ENCODE results near the gene SHLD1.

The SHLD1 gene

DNA sequence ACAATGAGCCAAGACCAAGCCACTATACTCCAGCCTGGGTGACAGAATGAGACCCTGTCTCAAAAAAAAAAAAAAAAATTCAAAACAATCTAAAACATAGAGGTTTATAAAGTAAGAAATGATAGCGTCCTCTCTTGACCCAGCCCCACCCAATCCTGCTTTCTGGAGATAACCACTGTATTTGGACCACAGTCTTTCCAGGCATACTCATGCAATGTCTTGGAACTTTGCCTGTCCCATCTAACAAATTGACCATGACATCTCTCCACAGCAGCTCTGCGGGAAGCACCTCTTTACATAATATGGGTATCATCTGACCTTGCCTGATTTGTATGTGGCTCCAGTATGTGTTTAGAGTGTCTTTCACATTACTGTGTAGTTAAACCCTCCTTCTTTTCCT, 9.1 kb upstream of the SHLD1 start:
- no peak overlapping the region for H4K8ac ChIP-seq (ENCODE audit: low read depth, low read length)
- no peak overlapping the region for H3K27ac ChIP-seq (replicated peaks; ENCODE audit: low read length)
- no peak overlapping the region for H3K23ac ChIP-seq (ENCODE audit: low read depth, low read length, poor library complexity)
- no peak overlapping the region for H3K9ac ChIP-seq (ENCODE audit: low read depth, low read length, poor library complexity)
- H3K79me1 ChIP-seq (ENCODE audit: low read depth, low read length) = no peaks in the 10 kb centered on the region
- H3K4me1 ChIP-seq (ENCODE audit: control insufficient read depth in 2 of 2, insufficient read depth in 1 of 2, low read depth in 1 of 2, low read length in 2 of 2) = peaks cover 0 to 3% of the 10 kb centered on the region in 2 donors
- H3K27me3 ChIP-seq (ENCODE audit: control insufficient read depth in 3 of 3, insufficient read depth in 3 of 3, low read depth in 1 of 3, low read length in 3 of 3) = no peaks in the 10 kb centered on the region
- no peaks in the 10 kb centered on the region for H3K9me3 ChIP-seq (replicated peaks in 1 of 2; ENCODE audit: control insufficient read depth in 2 of 2, insufficient read depth in 1 of 2, low read depth in 1 of 2, low read length in 2 of 2)
- no peak overlapping the region for H2BK12ac ChIP-seq (ENCODE audit: low read length)
- H3K4me3 ChIP-seq (ENCODE audit: low read length in 2 of 2) = no peak overlapping the region
- no peak overlapping the region for H3K4ac ChIP-seq (ENCODE audit: low read length)
- H3K4me2 ChIP-seq (ENCODE audit: insufficient read depth, low read length, poor library complexity, severe bottlenecking) = no peak overlapping the region
- no peaks in the 10 kb centered on the region for H3K36me3 ChIP-seq (replicated peaks in 1 of 2; ENCODE audit: control insufficient read depth in 2 of 2, insufficient read depth in 2 of 2, low read length in 2 of 2)
- H2AK5ac ChIP-seq (ENCODE audit: low read depth, low read length) = no peak overlapping the region
- no peak overlapping the region for H2BK15ac ChIP-seq (ENCODE audit: low read length)
- WGBS, 2 donors (ENCODE audit: extremely low coverage in 2 of 2, insufficient read length in 2 of 2, insufficient replicate concordance in 1 of 2) = no CpG with 5 or more reads among the region's 2 CpGs
- no peak overlapping the region for H4K91ac ChIP-seq (ENCODE audit: low read depth, low read length, poor library complexity)
- H2AFZ ChIP-seq (ENCODE audit: low read length) = no peak overlapping the region
- H2BK5ac ChIP-seq (ENCODE audit: low read length) = no peak overlapping the region
- H3K14ac ChIP-seq (ENCODE audit: low read length) = no peak overlapping the region
- no peak for DNase-seq (ENCODE audit: low spot score)
- H3K18ac ChIP-seq (ENCODE audit: low read length) = no peak overlapping the region
- no peak overlapping the region for H2BK120ac ChIP-seq (ENCODE audit: low read depth, low read length)

DNA sequence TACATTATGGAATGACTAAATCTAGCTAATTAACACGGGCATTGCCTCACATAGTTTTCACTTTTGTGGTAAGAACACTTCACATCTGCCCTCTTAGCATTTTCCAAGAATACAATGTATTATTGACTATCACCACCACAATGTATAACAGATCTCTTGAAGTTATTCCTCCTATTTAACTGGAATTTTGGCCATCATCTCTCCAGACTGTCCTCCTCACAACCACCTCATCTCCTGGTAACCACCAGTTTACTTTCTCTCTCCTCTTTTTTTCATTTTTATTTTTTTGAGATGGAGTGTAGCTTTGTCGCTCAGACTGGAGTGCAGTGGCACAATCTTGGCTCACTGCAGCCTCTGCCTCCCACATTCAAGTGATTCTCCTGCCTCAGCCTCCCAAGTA, 8.2 kb upstream of the SHLD1 start:
- no peaks in the 10 kb centered on the region for H3K36me3 ChIP-seq (replicated peaks in 1 of 2; ENCODE audit: control insufficient read depth in 2 of 2, insufficient read depth in 2 of 2, low read length in 2 of 2)
- H2BK12ac ChIP-seq (ENCODE audit: low read length) = no peak overlapping the region
- no peak overlapping the region for H3K9ac ChIP-seq (ENCODE audit: low read depth, low read length, poor library complexity)
- no peaks in the 10 kb centered on the region for H3K79me1 ChIP-seq (ENCODE audit: low read depth, low read length)
- no peak overlapping the region for H2BK5ac ChIP-seq (ENCODE audit: low read length)
- no peaks in the 10 kb centered on the region for H3K9me3 ChIP-seq (replicated peaks in 1 of 2; ENCODE audit: control insufficient read depth in 2 of 2, insufficient read depth in 1 of 2, low read depth in 1 of 2, low read length in 2 of 2)
- H3K4ac ChIP-seq (ENCODE audit: low read length) = no peak overlapping the region
- H3K27ac ChIP-seq (replicated peaks; ENCODE audit: low read length) = no peak overlapping the region
- no peak overlapping the region for H2AFZ ChIP-seq (ENCODE audit: low read length)
- H3K14ac ChIP-seq (ENCODE audit: low read length) = no peak overlapping the region
- no peak overlapping the region for H2BK120ac ChIP-seq (ENCODE audit: low read depth, low read length)
- H4K8ac ChIP-seq (ENCODE audit: low read depth, low read length) = no peak overlapping the region
- no peak overlapping the region for H3K23ac ChIP-seq (ENCODE audit: low read depth, low read length, poor library complexity)
- H3K27me3 ChIP-seq (ENCODE audit: control insufficient read depth in 3 of 3, insufficient read depth in 3 of 3, low read depth in 1 of 3, low read length in 3 of 3) = no peaks in the 10 kb centered on the region
- H2BK15ac ChIP-seq (ENCODE audit: low read length) = no peak overlapping the region
- WGBS, 2 donors (ENCODE audit: extremely low coverage in 2 of 2, insufficient read length in 2 of 2, insufficient replicate concordance in 1 of 2) = no CpG with 5 or more reads among the region's 2 CpGs
- no peak overlapping the region for H3K18ac ChIP-seq (ENCODE audit: low read length)
- H4K91ac ChIP-seq (ENCODE audit: low read depth, low read length, poor library complexity) = no peak overlapping the region
- H2AK5ac ChIP-seq (ENCODE audit: low read depth, low read length) = no peak overlapping the region
- H3K4me3 ChIP-seq (ENCODE audit: low read length in 2 of 2) = no peak overlapping the region
- H3K4me1 ChIP-seq (ENCODE audit: control insufficient read depth in 2 of 2, insufficient read depth in 1 of 2, low read depth in 1 of 2, low read length in 2 of 2) = no peaks in the 10 kb centered on the region
- no peak overlapping the region for H3K4me2 ChIP-seq (ENCODE audit: insufficient read depth, low read length, poor library complexity, severe bottlenecking)
- no peak for DNase-seq (ENCODE audit: low spot score)

DNA sequence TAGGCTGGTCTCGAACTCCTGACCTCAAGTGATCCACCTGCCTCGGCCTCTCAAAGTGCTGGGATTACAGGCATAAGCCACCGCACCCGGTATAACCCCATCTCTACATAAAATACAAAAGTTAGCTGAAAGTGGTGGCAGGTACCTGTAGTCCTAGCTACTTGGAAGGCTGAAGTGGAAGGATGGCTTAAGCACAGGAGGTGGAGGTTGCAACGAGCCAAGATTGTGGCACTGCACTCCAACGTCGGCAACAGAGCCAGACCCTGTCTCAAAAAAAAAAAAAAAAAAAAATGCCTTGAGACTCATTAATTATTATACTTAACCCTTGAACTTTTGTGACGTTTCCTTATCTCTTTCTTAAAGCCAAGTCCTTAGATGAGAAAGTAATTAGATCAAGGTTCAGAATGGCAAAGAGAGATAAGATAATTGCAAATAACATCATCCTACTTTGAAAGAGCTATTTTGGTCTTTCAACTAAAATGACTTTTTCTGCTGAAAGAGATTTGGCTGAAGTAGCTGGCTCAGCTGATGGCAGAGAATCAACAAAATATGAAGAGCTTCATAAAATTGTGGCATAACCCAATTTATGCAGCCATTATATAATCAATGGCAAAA, 4.7 kb upstream of the SHLD1 start:
- Histone ChIP-seq H3K36me3 (replicated peaks in 1 of 2; ENCODE audit: control insufficient read depth in 2 of 2, insufficient read depth in 2 of 2, low read length in 2 of 2) (no peaks in the 10 kb centered on the region), H3K4me3 (ENCODE audit: low read length in 2 of 2) (no peak overlapping the region), H3K4me2 (ENCODE audit: insufficient read depth, low read length, poor library complexity, severe bottlenecking) (no peak overlapping the region), H3K9ac (ENCODE audit: low read depth, low read length, poor library complexity) (no peak overlapping the region), H3K27ac (replicated peaks; ENCODE audit: low read length) (no peak overlapping the region), H3K18ac (ENCODE audit: low read length) (no peak overlapping the region), H3K79me1 (ENCODE audit: low read depth, low read length) (no peaks in the 10 kb centered on the region), H4K91ac (ENCODE audit: low read depth, low read length, poor library complexity) (no peak overlapping the region), H4K8ac (ENCODE audit: low read depth, low read length) (no peak overlapping the region), H3K4me1 (ENCODE audit: control insufficient read depth in 2 of 2, insufficient read depth in 1 of 2, low read depth in 1 of 2, low read length in 2 of 2) (no peaks in the 10 kb centered on the region), H2BK120ac (ENCODE audit: low read depth, low read length) (no peak overlapping the region), H3K27me3 (ENCODE audit: control insufficient read depth in 3 of 3, insufficient read depth in 3 of 3, low read depth in 1 of 3, low read length in 3 of 3) (no peaks in the 10 kb centered on the region), H3K23ac (ENCODE audit: low read depth, low read length, poor library complexity) (no peak overlapping the region), H3K14ac (ENCODE audit: low read length) (no peak overlapping the region), H3K9me3 (replicated peaks in 1 of 2; ENCODE audit: control insufficient read depth in 2 of 2, insufficient read depth in 1 of 2, low read depth in 1 of 2, low read length in 2 of 2) (no peaks in the 10 kb centered on the region), H3K4ac (ENCODE audit: low read length) (no peak overlapping the region), H2BK15ac (ENCODE audit: low read length) (no peak overlapping the region), H2BK12ac (ENCODE audit: low read length) (no peak overlapping the region), H2BK5ac (ENCODE audit: low read length) (no peak overlapping the region), H2AK5ac (ENCODE audit: low read depth, low read length) (no peak overlapping the region), H2AFZ (ENCODE audit: low read length) (no peak overlapping the region)
- no peak for DNase-seq (ENCODE audit: low spot score)
- WGBS, 2 donors (ENCODE audit: extremely low coverage in 2 of 2, insufficient read length in 2 of 2, insufficient replicate concordance in 1 of 2) = no CpG with 5 or more reads among the region's 8 CpGs

DNA sequence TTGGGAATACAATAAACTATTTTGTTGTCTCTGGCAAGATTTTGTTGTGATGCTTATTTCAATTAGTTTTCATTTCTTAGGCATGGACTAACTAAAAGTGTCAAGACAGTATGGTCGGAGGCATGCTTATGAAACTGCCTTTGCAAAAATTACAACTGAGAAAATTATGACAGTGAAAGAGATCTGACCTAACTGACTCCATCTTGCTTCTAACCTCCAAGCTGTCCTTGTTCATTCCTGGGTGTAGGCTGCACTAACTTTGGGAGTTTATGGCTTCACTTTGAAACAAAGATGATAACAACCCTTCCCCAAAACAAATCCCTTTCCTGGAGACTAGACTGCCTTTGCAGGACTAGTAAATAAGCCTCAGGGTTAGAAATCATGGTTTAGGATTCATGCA, 4.1 kb upstream of the SHLD1 start:
- no peak for DNase-seq (ENCODE audit: low spot score)
- no peak overlapping the region for H2BK5ac ChIP-seq (ENCODE audit: low read length)
- H3K9me3 ChIP-seq (replicated peaks in 1 of 2; ENCODE audit: control insufficient read depth in 2 of 2, insufficient read depth in 1 of 2, low read depth in 1 of 2, low read length in 2 of 2) = no peaks in the 10 kb centered on the region
- no peak overlapping the region for H4K91ac ChIP-seq (ENCODE audit: low read depth, low read length, poor library complexity)
- no peak overlapping the region for H3K23ac ChIP-seq (ENCODE audit: low read depth, low read length, poor library complexity)
- no peak overlapping the region for H2BK12ac ChIP-seq (ENCODE audit: low read length)
- H4K8ac ChIP-seq (ENCODE audit: low read depth, low read length) = no peak overlapping the region
- H3K4ac ChIP-seq (ENCODE audit: low read length) = no peak overlapping the region
- H3K18ac ChIP-seq (ENCODE audit: low read length) = no peak overlapping the region
- H3K4me1 ChIP-seq (ENCODE audit: control insufficient read depth in 2 of 2, insufficient read depth in 1 of 2, low read depth in 1 of 2, low read length in 2 of 2) = peaks cover 0 to 2% of the 10 kb centered on the region in 2 donors
- H3K14ac ChIP-seq (ENCODE audit: low read length) = no peak overlapping the region
- no peak overlapping the region for H3K27ac ChIP-seq (replicated peaks; ENCODE audit: low read length)
- no peaks in the 10 kb centered on the region for H3K79me1 ChIP-seq (ENCODE audit: low read depth, low read length)
- H3K9ac ChIP-seq (ENCODE audit: low read depth, low read length, poor library complexity) = no peak overlapping the region
- WGBS, 2 donors (ENCODE audit: extremely low coverage in 2 of 2, insufficient read length in 2 of 2, insufficient replicate concordance in 1 of 2) = no CpG with 5 or more reads among the region's 1 CpG
- H2AK5ac ChIP-seq (ENCODE audit: low read depth, low read length) = no peak overlapping the region
- H3K4me3 ChIP-seq (ENCODE audit: low read length in 2 of 2) = no peak overlapping the region
- no peak overlapping the region for H2BK15ac ChIP-seq (ENCODE audit: low read length)
- H3K36me3 ChIP-seq (replicated peaks in 1 of 2; ENCODE audit: control insufficient read depth in 2 of 2, insufficient read depth in 2 of 2, low read length in 2 of 2) = no peaks in the 10 kb centered on the region
- H2AFZ ChIP-seq (ENCODE audit: low read length) = no peak overlapping the region
- H2BK120ac ChIP-seq (ENCODE audit: low read depth, low read length) = no peak overlapping the region
- H3K4me2 ChIP-seq (ENCODE audit: insufficient read depth, low read length, poor library complexity, severe bottlenecking) = no peak overlapping the region
- H3K27me3 ChIP-seq (ENCODE audit: control insufficient read depth in 3 of 3, insufficient read depth in 3 of 3, low read depth in 1 of 3, low read length in 3 of 3) = no peaks in the 10 kb centered on the region

All from neuronal stem cell (in vitro differentiated cells).